ENCODE measurements around the gene R3HDM1. TPM values are rescaled to one million over a fixed set of nuclear protein-coding genes. Genes with fewer than 3 reads are reported as not detected.

R3HDM1 gene
- total RNA-seq, 1 experiment from 2014 or later, result 52.4 TPM

GRCh38 chr2:135732561-135732960 lies 201.3 kb downstream of the R3HDM1 start:
- H3K36me3 Mint-ChIP-seq (ENCODE audit: insufficient read depth, unreplicated experiment), result no peaks in the 10 kb centered on the region
- no peaks in the 10 kb centered on the region for H3K9me3 Mint-ChIP-seq (ENCODE audit: unreplicated experiment)
- intact Hi-C loops (cut with micrococcal nuclease), result no loop called here
- BruUV-seq (replicated peaks), result no TSS peak
- no peaks in the 10 kb centered on the region for H3K4me1 Mint-ChIP-seq (ENCODE audit: insufficient read depth, unreplicated experiment)
- no peak for DNase-seq (ENCODE audit: unreplicated experiment)
- TF ChIP-seq CTCF (IDR thresholded peaks at IDR 0.05; ENCODE audit: unreplicated experiment), result no peak
- no peak overlapping the region for H3K4me3 Mint-ChIP-seq (ENCODE audit: unreplicated experiment)
- ChIA-PET POLR2A (no interaction called here), CTCF (interaction anchor here (0.7 kb wide), 1 partner anchor 11 kb away, joined by 4 read pairs; no protein-coding TSS in a partner anchor)
- no peaks in the 10 kb centered on the region for H3K27me3 Mint-ChIP-seq (ENCODE audit: insufficient read depth, unreplicated experiment)
- H3K27ac Mint-ChIP-seq (ENCODE audit: low read depth, unreplicated experiment), result no peak overlapping the region

GRCh38 chr2:135733045-135733444 lies 201.8 kb downstream of the R3HDM1 start:
- H3K36me3 Mint-ChIP-seq (ENCODE audit: insufficient read depth, unreplicated experiment), result no peaks in the 10 kb centered on the region
- H3K9me3 Mint-ChIP-seq (ENCODE audit: unreplicated experiment), result no peaks in the 10 kb centered on the region
- no peaks in the 10 kb centered on the region for H3K27me3 Mint-ChIP-seq (ENCODE audit: insufficient read depth, unreplicated experiment)
- no peak overlapping the region for H3K4me3 Mint-ChIP-seq (ENCODE audit: unreplicated experiment)
- CTCF ChIA-PET, result no interaction called here
- H3K27ac Mint-ChIP-seq (ENCODE audit: low read depth, unreplicated experiment), result no peak overlapping the region
- intact Hi-C loops (cut with micrococcal nuclease), result no loop called here
- BruUV-seq (replicated peaks), result no TSS peak
- TF ChIP-seq CTCF (IDR thresholded peaks at IDR 0.05; ENCODE audit: unreplicated experiment), result no peak
- POLR2A ChIA-PET, result interaction anchor here (0.6 kb wide), 1 partner anchor 138 kb away, joined by 3 read pairs; no protein-coding TSS in a partner anchor
- no peak for DNase-seq (ENCODE audit: unreplicated experiment)
- H3K4me1 Mint-ChIP-seq (ENCODE audit: insufficient read depth, unreplicated experiment), result no peaks in the 10 kb centered on the region

- intact Hi-C loops (cut with micrococcal nuclease), result no loop called here
- Mint-ChIP-seq H3K36me3 (ENCODE audit: insufficient read depth, unreplicated experiment) (no peaks in the 10 kb centered on the region), H3K9me3 (ENCODE audit: unreplicated experiment) (no peaks in the 10 kb centered on the region), H3K4me3 (ENCODE audit: unreplicated experiment) (no peak overlapping the region), H3K4me1 (ENCODE audit: insufficient read depth, unreplicated experiment) (no peaks in the 10 kb centered on the region), H3K27ac (ENCODE audit: low read depth, unreplicated experiment) (no peak overlapping the region), H3K27me3 (ENCODE audit: insufficient read depth, unreplicated experiment) (no peaks in the 10 kb centered on the region)
- BruUV-seq (replicated peaks), result no TSS peak
- POLR2A ChIA-PET, result no interaction called here
- DNase-seq (ENCODE audit: unreplicated experiment), result no peak
- CTCF ChIA-PET, result interaction anchor here (1.1 to 1.5 kb wide), 2 partner anchors 27 to 61 kb away, joined by 3 read pairs; no protein-coding TSS in a partner anchor
- no peak for TF ChIP-seq CTCF (IDR thresholded peaks at IDR 0.05; ENCODE audit: unreplicated experiment)
Observed at GRCh38 chr2:135736546-135736945, 205.3 kb downstream of the R3HDM1 start.

- CTCF ChIA-PET, result interaction anchor here (0.7 to 2.5 kb wide), 4 partner anchors 8 to 31 kb away, joined by 3 to 9 read pairs (median 6); no protein-coding TSS in a partner anchor
- POLR2A ChIA-PET, result interaction anchor here (0.9 to 1.1 kb wide), 2 partner anchors 153 to 209 kb away, joined by 3 read pairs; partner anchors contain the start of genes R3HDM1 and ZRANB3
- DNase-seq (ENCODE audit: unreplicated experiment), result no peak
- H3K36me3 Mint-ChIP-seq (ENCODE audit: insufficient read depth, unreplicated experiment), result peaks cover 8% of the 10 kb centered on the region
- intact Hi-C loops (cut with micrococcal nuclease), result no loop called here
- no peak overlapping the region for H3K27ac Mint-ChIP-seq (ENCODE audit: low read depth, unreplicated experiment)
- no peak for TF ChIP-seq CTCF (IDR thresholded peaks at IDR 0.05; ENCODE audit: unreplicated experiment)
- BruUV-seq (replicated peaks), result no TSS peak
- peaks cover 14% of the 10 kb centered on the region for H3K4me1 Mint-ChIP-seq (ENCODE audit: insufficient read depth, unreplicated experiment)
- no peak overlapping the region for H3K4me3 Mint-ChIP-seq (ENCODE audit: unreplicated experiment)
- H3K9me3 Mint-ChIP-seq (ENCODE audit: unreplicated experiment), result no peaks in the 10 kb centered on the region
- H3K27me3 Mint-ChIP-seq (ENCODE audit: insufficient read depth, unreplicated experiment), result no peaks in the 10 kb centered on the region
Observed at GRCh38 chr2:135740206-135740605, 208.9 kb downstream of the R3HDM1 start.

All from MCF 10A (cell line).